Urinary bladder (tissue), 4 donors: ENCODE results near the gene BANP. TPM values are rescaled to one million over a fixed set of nuclear protein-coding genes. Genes with fewer than 3 reads are reported as not detected.
"Not testable (repeated sequence)": the region's sequence is repeated elsewhere in the genome, so short reads cannot be mapped to it uniquely, and the experiment has no call there.

Source experiments
- DNase-seq: peaks from one replicate; pipeline ENCODE4 v3.0.0-alpha.2; 2015; ENCODE audit errors: extremely low spot score
- H3K27ac ChIP-seq: one replicate; pipeline ENCODE4 v1.5.1; 2013; ENCODE audit warnings: low read depth, mild to moderate bottlenecking, moderate library complexity
- H3K36me3 ChIP-seq: one replicate; pipeline ENCODE4 v1.6.1; 2013; ENCODE audit warnings: mild to moderate bottlenecking, moderate library complexity; ENCODE audit not compliant: insufficient read depth
- H3K4me1 ChIP-seq: one replicate; pipeline ENCODE4 v1.6.1; 2013; ENCODE audit warnings: mild to moderate bottlenecking, moderate library complexity; ENCODE audit not compliant: insufficient read depth
- H3K4me3 ChIP-seq: one replicate; pipeline ENCODE4 v1.5.1; 2013; ENCODE audit warnings: low read depth, low read length
- WGBS: extraction: QIAGEN DNeasy Blood & Tissue Kit; methylation state at CpG from one replicate; pipeline ENCODE4 v1.1.7; 2013; 5-methylcytosine and 5-hydroxymethylcytosine counted together
- polyA plus RNA-seq: library from polyadenylated mRNA; stranded (reverse); fragments of 200-250 nt; gene quantifications from one replicate; pipeline ENCODE4 v1.2.3, GENCODE V29; 2013
- total RNA-seq: library from RNA; depleted of rRNA; stranded (reverse); fragments of >200 nt; gene quantifications from one replicate; pipeline ENCODE4 v1.2.3, GENCODE V29; 2014
- donor health status: healthy with polysubstance abuse.
- donor health status: healthy.

BANP gene
- total and polyA plus RNA-seq, 2 donors: 13.8 to 36.6 TPM

GRCh38 chr16:87979352-87979751, 28.1 kb downstream of the BANP start:
- Histone ChIP-seq H3K4me1 (no peaks in the 10 kb centered on the region), H3K4me3 (no peak overlapping the region), H3K36me3 (peaks cover 2% of the 10 kb centered on the region), H3K27ac (no peak overlapping the region)
- DNase-seq: no peak
- WGBS: 92% methylated on average over 8 of the region's 8 CpGs

DNA sequence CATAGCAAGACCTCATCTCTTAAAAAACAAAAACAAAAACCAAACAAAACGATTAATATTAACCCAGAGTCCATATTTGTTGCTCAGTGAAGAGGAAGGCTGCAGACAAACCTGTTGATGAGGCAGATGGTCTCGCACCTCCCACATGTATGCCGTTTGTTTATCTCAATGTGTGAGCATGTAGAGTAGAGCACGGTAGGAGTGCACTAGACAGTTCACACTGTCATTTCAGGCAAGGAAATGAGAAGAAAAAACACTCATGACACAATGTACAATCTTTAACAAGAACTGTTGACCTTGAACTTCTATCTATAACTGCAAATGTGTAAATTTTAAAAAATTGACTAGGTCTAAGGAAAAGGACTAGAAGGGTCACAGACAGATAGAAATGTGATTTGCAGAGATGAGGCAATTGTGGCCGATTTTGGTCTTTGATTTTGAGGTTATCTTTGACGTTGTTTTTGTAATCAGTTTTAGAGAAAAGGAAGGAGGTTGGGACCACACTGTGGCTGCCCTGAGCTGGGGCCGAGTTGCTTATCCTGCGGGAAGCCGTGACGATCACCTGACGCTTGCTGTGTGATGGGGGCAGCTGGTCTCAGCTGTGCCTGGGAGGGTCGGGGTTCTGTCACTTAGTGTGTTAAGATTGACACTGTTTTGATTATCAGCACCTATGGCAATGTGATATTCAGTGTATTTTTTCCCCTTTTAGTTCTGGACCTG, 28.8 kb downstream of the BANP start:
- H3K36me3 ChIP-seq, H3K4me1 ChIP-seq, DNase-seq, H3K27ac ChIP-seq, H3K4me3 ChIP-seq: not testable (repeated sequence)
- 79% methylated on average over 12 of the region's 12 CpGs for whole genome bisulfite sequencing

DNA sequence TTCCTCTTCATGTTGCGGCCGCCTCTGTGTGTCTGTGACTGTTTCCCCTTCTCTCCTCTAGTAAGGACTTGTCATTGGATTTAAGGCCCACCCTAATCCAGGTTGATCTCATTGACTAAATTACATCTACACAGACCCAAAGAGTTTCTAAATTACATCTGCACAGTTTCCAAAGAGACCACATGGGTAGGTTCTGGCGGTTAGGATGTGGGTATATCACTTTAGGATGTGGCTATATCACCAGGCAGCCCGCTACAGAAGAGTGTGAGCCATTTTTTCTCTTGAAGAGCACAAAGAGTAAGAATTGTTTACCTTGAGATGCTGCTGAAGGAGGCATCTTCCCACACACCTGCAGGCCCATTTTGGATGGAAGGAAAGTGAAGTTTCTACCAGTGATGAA, 30.1 kb downstream of the BANP start:
- DNase-seq, H3K36me3 ChIP-seq, H3K4me1 ChIP-seq, H3K27ac ChIP-seq, H3K4me3 ChIP-seq: not testable (repeated sequence)
- WGBS: 82% methylated on average over 4 of the region's 4 CpGs

- WGBS: 80% methylated on average over 17 of the region's 17 CpGs
- H3K36me3 ChIP-seq: peaks cover 2% of the 10 kb centered on the region
- DNase-seq: no peak
- H3K27ac ChIP-seq: no peak overlapping the region
- H3K4me3 ChIP-seq: no peak overlapping the region
- H3K4me1 ChIP-seq: no peaks in the 10 kb centered on the region
Observed at GRCh38 chr16:87982581-87983041, 31.4 kb downstream of the BANP start.

DNA sequence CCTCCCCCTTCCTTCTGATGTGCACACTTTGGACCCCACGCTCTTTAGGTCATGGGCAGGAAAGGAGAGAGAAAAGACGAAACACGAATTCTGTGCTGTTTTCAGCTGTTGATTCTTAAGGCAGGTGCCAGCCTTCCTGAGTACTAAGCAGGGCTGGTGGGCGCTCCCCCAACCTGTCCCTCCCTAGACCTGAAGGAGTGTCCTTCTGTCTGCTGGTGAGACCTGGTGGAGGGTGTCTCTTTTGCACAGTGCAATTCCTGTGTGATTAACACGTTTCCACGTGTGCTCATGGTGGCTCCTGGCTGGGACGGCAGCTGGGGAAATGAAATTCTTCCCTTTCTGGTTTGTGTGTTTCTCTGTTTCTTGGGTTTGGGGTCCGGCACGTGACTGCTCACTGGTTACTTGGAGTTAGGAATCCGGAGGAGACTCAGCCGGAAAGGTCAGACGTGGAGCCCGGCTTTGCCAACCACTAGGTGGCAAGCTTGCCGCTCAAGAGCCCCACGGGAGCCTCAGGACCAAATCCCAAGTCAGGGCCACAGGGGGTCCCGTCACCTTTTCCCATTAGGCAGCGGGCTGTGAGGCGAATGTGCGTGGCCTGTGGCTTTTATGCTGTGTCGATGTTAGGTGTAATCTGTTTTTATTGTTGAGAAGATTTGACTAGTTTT, 32.0 kb downstream of the BANP start:
- not testable (repeated sequence) for DNase-seq, H3K4me3 ChIP-seq, H3K27ac ChIP-seq, H3K36me3 ChIP-seq, H3K4me1 ChIP-seq
- 41% methylated on average over 20 of the region's 20 CpGs for WGBS

DNA sequence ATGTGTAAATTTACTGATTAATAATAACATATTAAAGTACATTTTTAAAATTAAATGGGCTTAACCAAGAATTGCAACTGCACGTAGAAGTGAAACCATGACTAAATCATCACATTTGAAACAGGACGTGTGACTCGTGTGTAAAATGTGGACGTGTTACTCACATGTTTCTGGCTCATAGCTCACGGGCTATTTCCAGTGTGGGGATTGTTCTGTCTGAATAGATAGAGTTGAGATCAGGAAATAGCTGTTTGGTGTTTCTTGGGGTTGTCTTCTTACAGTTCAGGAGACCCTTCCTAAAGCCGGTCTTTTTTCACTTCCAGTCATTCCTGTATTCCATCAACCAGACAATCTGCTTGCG, 32.5 kb downstream of the BANP start:
- H3K36me3 ChIP-seq, DNase-seq, H3K27ac ChIP-seq, H3K4me1 ChIP-seq, H3K4me3 ChIP-seq: not testable (repeated sequence)
- WGBS: 48% methylated on average over 7 of the region's 7 CpGs

GRCh38 chr16:87984180-87984579, 32.9 kb downstream of the BANP start:
- not testable (repeated sequence) for H3K36me3 ChIP-seq, DNase-seq, H3K27ac ChIP-seq, H3K4me1 ChIP-seq, H3K4me3 ChIP-seq
- WGBS: 79% methylated on average over 15 of the region's 15 CpGs

DNA sequence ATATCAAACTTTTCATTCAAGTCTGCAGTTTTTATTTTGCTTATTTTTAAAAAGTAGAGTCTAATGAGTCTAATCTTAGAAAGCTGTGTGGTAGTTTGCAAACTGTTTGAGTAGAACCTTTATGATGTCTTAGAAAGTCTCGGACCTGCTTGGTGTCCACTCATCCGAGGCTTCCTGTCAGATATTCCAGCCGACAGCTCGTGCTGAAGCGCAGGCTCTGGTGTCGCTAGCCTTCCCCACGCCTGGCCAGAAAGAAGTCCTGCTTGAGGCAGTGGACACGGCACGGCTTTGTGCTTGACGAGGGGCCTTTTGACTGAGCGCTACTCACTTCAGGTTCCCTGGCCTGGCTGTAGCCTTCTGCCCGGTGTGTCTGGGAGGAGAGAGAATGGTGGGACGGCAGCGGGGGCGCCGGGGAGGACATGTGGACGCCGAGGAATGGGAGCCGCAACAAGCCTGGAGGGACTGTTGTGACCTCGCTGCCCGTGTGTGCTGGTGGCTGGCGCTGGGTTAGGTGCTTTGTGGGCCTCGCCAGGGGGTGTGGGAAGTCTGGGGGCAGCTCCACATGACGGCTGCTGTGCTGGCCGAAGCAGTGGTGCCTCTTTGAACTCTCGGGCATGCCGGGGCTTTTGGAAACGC, 33.5 kb downstream of the BANP start:
- WGBS: 96% methylated on average over 28 of the region's 28 CpGs
- peaks cover 4% of the 10 kb centered on the region for H3K36me3 ChIP-seq
- H3K27ac ChIP-seq: no peak overlapping the region
- DNase-seq: no peak
- no peaks in the 10 kb centered on the region for H3K4me1 ChIP-seq
- H3K4me3 ChIP-seq: no peak overlapping the region

GRCh38 chr16:87985493-87985892, 34.3 kb downstream of the BANP start:
- H3K4me3 ChIP-seq, DNase-seq, H3K4me1 ChIP-seq, H3K36me3 ChIP-seq, H3K27ac ChIP-seq: not testable (repeated sequence)
- 94% methylated on average over 5 of the region's 5 CpGs for WGBS

DNA sequence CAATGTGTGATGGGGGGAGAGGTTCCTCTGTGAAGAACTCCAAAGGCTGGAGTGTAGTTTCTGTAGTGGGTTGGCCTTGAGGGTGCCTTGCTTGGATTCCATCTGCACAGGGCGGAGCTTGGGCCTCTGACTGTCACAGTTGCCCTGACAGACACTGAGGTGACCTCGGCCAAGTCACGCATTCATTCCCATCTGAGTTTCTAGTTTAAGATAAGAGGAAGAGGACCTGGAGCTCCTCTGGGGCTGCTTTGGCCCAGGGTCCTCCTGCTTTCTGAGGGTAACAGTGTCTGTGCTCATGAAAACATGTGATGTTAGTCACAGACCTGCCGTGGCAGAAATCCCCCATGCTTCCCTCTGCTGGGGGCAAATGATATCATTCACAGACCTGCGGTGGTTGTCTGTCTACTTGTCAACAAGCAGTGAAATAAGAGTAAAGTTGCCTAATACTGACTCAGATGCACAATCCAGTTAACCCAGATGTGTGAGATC, 35.2 kb downstream of the BANP start:
- 84% methylated on average over 5 of the region's 5 CpGs for WGBS
- H3K36me3 ChIP-seq, H3K27ac ChIP-seq, H3K4me3 ChIP-seq, H3K4me1 ChIP-seq, DNase-seq: not testable (repeated sequence)

GRCh38 chr16:87988596-87988995, 37.4 kb downstream of the BANP start:
- H3K4me1 ChIP-seq, H3K36me3 ChIP-seq, H3K4me3 ChIP-seq, H3K27ac ChIP-seq, DNase-seq: not testable (repeated sequence)
- 92% methylated on average over 9 of the region's 9 CpGs for WGBS

- 86% methylated on average over 4 of the region's 4 CpGs for WGBS
- DNase-seq, H3K4me1 ChIP-seq, H3K4me3 ChIP-seq, H3K36me3 ChIP-seq, H3K27ac ChIP-seq: not testable (repeated sequence)
Observed at GRCh38 chr16:87990254-87990653, 39.0 kb downstream of the BANP start.

GRCh38 chr16:87992142-87992541, 40.9 kb downstream of the BANP start:
- not testable (repeated sequence) for H3K4me1 ChIP-seq, H3K27ac ChIP-seq, H3K4me3 ChIP-seq, DNase-seq, H3K36me3 ChIP-seq
- WGBS: over 99% methylated on average over 7 of the region's 7 CpGs

- Histone ChIP-seq H3K36me3 (no peaks in the 10 kb centered on the region), H3K4me1 (no peaks in the 10 kb centered on the region), H3K27ac (no peak overlapping the region), H3K4me3 (no peak overlapping the region)
- 96% methylated on average over 17 of the region's 17 CpGs for WGBS
- DNase-seq: no peak
Observed at GRCh38 chr16:87993901-87994300, 42.7 kb downstream of the BANP start.
